ENCODE results near the gene OTOF.

The OTOF gene

GRCh38 chr2:26495705-26496297 lies 17.9 kb upstream of the OTOF start:
- Histone ChIP-seq H3K27ac (ENCODE audit: low read length) (no peak overlapping the region), H3K4me1 (ENCODE audit: insufficient read depth, low read length) (peaks cover 9% of the 10 kb centered on the region), H3K27me3 (ENCODE audit: insufficient read depth, low read length) (no peaks in the 10 kb centered on the region), H3K4me3 (ENCODE audit: low read length) (no peak overlapping the region), H3K9ac (ENCODE audit: low read depth, low read length) (no peak overlapping the region), H3K36me3 (ENCODE audit: insufficient read depth, low read depth, low read length) (no peaks in the 10 kb centered on the region), H3K9me3 (ENCODE audit: insufficient read depth, low read depth, low read length) (no peaks in the 10 kb centered on the region)

GRCh38 chr2:26494891-26495290 lies 17.0 kb upstream of the OTOF start:
- Histone ChIP-seq H3K36me3 (ENCODE audit: insufficient read depth, low read depth, low read length) (no peaks in the 10 kb centered on the region), H3K4me1 (ENCODE audit: insufficient read depth, low read length) (peaks cover 9% of the 10 kb centered on the region), H3K9ac (ENCODE audit: low read depth, low read length) (no peak overlapping the region), H3K27ac (ENCODE audit: low read length) (no peak overlapping the region), H3K4me3 (ENCODE audit: low read length) (no peak overlapping the region), H3K27me3 (ENCODE audit: insufficient read depth, low read length) (no peaks in the 10 kb centered on the region), H3K9me3 (ENCODE audit: insufficient read depth, low read depth, low read length) (no peaks in the 10 kb centered on the region)

- H3K4me1 ChIP-seq (ENCODE audit: insufficient read depth, low read length): peaks cover 9% of the 10 kb centered on the region
- H3K36me3 ChIP-seq (ENCODE audit: insufficient read depth, low read depth, low read length): no peaks in the 10 kb centered on the region
- no peaks in the 10 kb centered on the region for H3K9me3 ChIP-seq (ENCODE audit: insufficient read depth, low read depth, low read length)
- no peaks in the 10 kb centered on the region for H3K27me3 ChIP-seq (ENCODE audit: insufficient read depth, low read length)
- H3K4me3 ChIP-seq (ENCODE audit: low read length): no peak overlapping the region
- H3K9ac ChIP-seq (ENCODE audit: low read depth, low read length): no peak overlapping the region
- H3K27ac ChIP-seq (ENCODE audit: low read length): no peak overlapping the region
These were observed 16.3 kb upstream of the OTOF start for GRCh38 chr2:26494199-26494598.

GRCh38 chr2:26493566-26493965 lies 15.6 kb upstream of the OTOF start:
- Histone ChIP-seq H3K4me1 (ENCODE audit: insufficient read depth, low read length) (peaks cover 9% of the 10 kb centered on the region), H3K36me3 (ENCODE audit: insufficient read depth, low read depth, low read length) (no peaks in the 10 kb centered on the region), H3K27me3 (ENCODE audit: insufficient read depth, low read length) (no peaks in the 10 kb centered on the region), H3K27ac (ENCODE audit: low read length) (no peak overlapping the region), H3K9ac (ENCODE audit: low read depth, low read length) (no peak overlapping the region), H3K9me3 (ENCODE audit: insufficient read depth, low read depth, low read length) (no peaks in the 10 kb centered on the region), H3K4me3 (ENCODE audit: low read length) (no peak overlapping the region)

- Histone ChIP-seq H3K36me3 (ENCODE audit: insufficient read depth, low read depth, low read length) (no peaks in the 10 kb centered on the region), H3K4me3 (ENCODE audit: low read length) (no peak overlapping the region), H3K9me3 (ENCODE audit: insufficient read depth, low read depth, low read length) (no peaks in the 10 kb centered on the region), H3K4me1 (ENCODE audit: insufficient read depth, low read length) (peaks cover 9% of the 10 kb centered on the region), H3K9ac (ENCODE audit: low read depth, low read length) (no peak overlapping the region), H3K27me3 (ENCODE audit: insufficient read depth, low read length) (no peaks in the 10 kb centered on the region), H3K27ac (ENCODE audit: low read length) (no peak overlapping the region)
These were observed 15.0 kb upstream of the OTOF start for GRCh38 chr2:26492749-26493515.

GRCh38 chr2:26491563-26492167 lies 13.7 kb upstream of the OTOF start:
- H3K27ac ChIP-seq (ENCODE audit: low read length): no peak overlapping the region
- no peak overlapping the region for H3K9ac ChIP-seq (ENCODE audit: low read depth, low read length)
- no peaks in the 10 kb centered on the region for H3K27me3 ChIP-seq (ENCODE audit: insufficient read depth, low read length)
- H3K4me3 ChIP-seq (ENCODE audit: low read length): no peak overlapping the region
- H3K36me3 ChIP-seq (ENCODE audit: insufficient read depth, low read depth, low read length): no peaks in the 10 kb centered on the region
- H3K9me3 ChIP-seq (ENCODE audit: insufficient read depth, low read depth, low read length): no peaks in the 10 kb centered on the region
- peaks cover 5% of the 10 kb centered on the region; the same call in 1 of the 2 replicates for H3K4me1 ChIP-seq (ENCODE audit: insufficient read depth, low read length)

- H3K4me3 ChIP-seq (ENCODE audit: low read length): no peak overlapping the region
- no peaks in the 10 kb centered on the region for H3K27me3 ChIP-seq (ENCODE audit: insufficient read depth, low read length)
- H3K27ac ChIP-seq (ENCODE audit: low read length): no peak overlapping the region
- H3K9me3 ChIP-seq (ENCODE audit: insufficient read depth, low read depth, low read length): no peaks in the 10 kb centered on the region
- no peaks in the 10 kb centered on the region for H3K36me3 ChIP-seq (ENCODE audit: insufficient read depth, low read depth, low read length)
- H3K9ac ChIP-seq (ENCODE audit: low read depth, low read length): no peak overlapping the region
- H3K4me1 ChIP-seq (ENCODE audit: insufficient read depth, low read length): no peaks in the 10 kb centered on the region
These were observed 11.4 kb upstream of the OTOF start for GRCh38 chr2:26489213-26489850.

GRCh38 chr2:26488463-26489212 lies 10.7 kb upstream of the OTOF start:
- no peak overlapping the region for H3K9ac ChIP-seq (ENCODE audit: low read depth, low read length)

GRCh38 chr2:26487192-26487591 lies 9.3 kb upstream of the OTOF start:
- Histone ChIP-seq H3K27ac (ENCODE audit: low read length) (no peak overlapping the region), H3K4me3 (ENCODE audit: low read length) (no peak overlapping the region), H3K9me3 (ENCODE audit: insufficient read depth, low read depth, low read length) (no peaks in the 10 kb centered on the region), H3K36me3 (ENCODE audit: insufficient read depth, low read depth, low read length) (no peaks in the 10 kb centered on the region), H3K4me1 (ENCODE audit: insufficient read depth, low read length) (no peaks in the 10 kb centered on the region), H3K27me3 (ENCODE audit: insufficient read depth, low read length) (no peaks in the 10 kb centered on the region), H3K9ac (ENCODE audit: low read depth, low read length) (no peak overlapping the region)

More at GRCh38 chr2:26488463-26489212, 10.7 kb upstream of the OTOF start:
- Histone ChIP-seq H3K4me1 (ENCODE audit: insufficient read depth, low read length) (no peaks in the 10 kb centered on the region), H3K27me3 (ENCODE audit: insufficient read depth, low read length) (no peaks in the 10 kb centered on the region), H3K27ac (ENCODE audit: low read length) (no peak overlapping the region), H3K4me3 (ENCODE audit: low read length) (no peak overlapping the region), H3K36me3 (ENCODE audit: insufficient read depth, low read depth, low read length) (no peaks in the 10 kb centered on the region), H3K9me3 (ENCODE audit: insufficient read depth, low read depth, low read length) (no peaks in the 10 kb centered on the region)

- no peaks in the 10 kb centered on the region for H3K9me3 ChIP-seq (ENCODE audit: insufficient read depth, low read depth, low read length)
- H3K4me1 ChIP-seq (ENCODE audit: insufficient read depth, low read length): no peaks in the 10 kb centered on the region
- H3K27ac ChIP-seq (ENCODE audit: low read length): no peak overlapping the region
- no peak overlapping the region for H3K9ac ChIP-seq (ENCODE audit: low read depth, low read length)
- H3K4me3 ChIP-seq (ENCODE audit: low read length): no peak overlapping the region
- no peaks in the 10 kb centered on the region for H3K27me3 ChIP-seq (ENCODE audit: insufficient read depth, low read length)
- no peaks in the 10 kb centered on the region for H3K36me3 ChIP-seq (ENCODE audit: insufficient read depth, low read depth, low read length)
These were observed 8.9 kb upstream of the OTOF start for GRCh38 chr2:26486789-26487188.

GRCh38 chr2:26485725-26486418 lies 7.9 kb upstream of the OTOF start:
- no peak overlapping the region for H3K27ac ChIP-seq (ENCODE audit: low read length)
- no peaks in the 10 kb centered on the region for H3K9me3 ChIP-seq (ENCODE audit: insufficient read depth, low read depth, low read length)
- H3K4me3 ChIP-seq (ENCODE audit: low read length): no peak overlapping the region
- no peaks in the 10 kb centered on the region for H3K4me1 ChIP-seq (ENCODE audit: insufficient read depth, low read length)
- H3K36me3 ChIP-seq (ENCODE audit: insufficient read depth, low read depth, low read length): no peaks in the 10 kb centered on the region
- H3K9ac ChIP-seq (ENCODE audit: low read depth, low read length): no peak overlapping the region
- no peaks in the 10 kb centered on the region for H3K27me3 ChIP-seq (ENCODE audit: insufficient read depth, low read length)
